WTC11 (cell line): ENCODE measurements around the gene PSORS1C1. TPM values are rescaled to one million over a fixed set of nuclear protein-coding genes. Genes with fewer than 3 reads are reported as not detected.

Experiments used
- ATAC-seq: fragments of 200-7000 bp; cut with Tn5 transposase; 2 replicates; pipeline ENCODE4 v1.10.0; 2021; ENCODE audit warnings: mild to moderate bottlenecking, moderate library complexity
- CTCF ChIA-PET: fragments of 300-600 bp; sonication (Branson Sonifier 250); formaldehyde crosslinking; loops from one replicate; lab custom pipeline; 2021; ENCODE audit warnings: antibody characterized with exemption; lab: Charles Lee
- POLR2A ChIA-PET: fragments of 350-600 bp; sonication (Branson Sonifier 250); formaldehyde crosslinking; loops from one replicate; lab custom pipeline; 2021; ENCODE audit warnings: antibody characterized with exemption; lab: Charles Lee
- DNase-seq: peaks from one replicate; pipeline ENCODE4 v3.0.0; 2021; ENCODE audit warnings: low spot score
- H3K27ac Mint-ChIP-seq: 2 replicates; pipeline ENCODE4 v1.8.0; 2021; ENCODE audit warnings: mixed read lengths
- H3K27me3 Mint-ChIP-seq: 2 replicates; pipeline ENCODE4 v1.8.0; 2021; ENCODE audit warnings: low read depth, mild to moderate bottlenecking, moderate library complexity, mixed read lengths
- H3K36me3 Mint-ChIP-seq: 2 replicates; pipeline ENCODE4 v1.8.0; 2021; ENCODE audit warnings: mixed read lengths
- H3K4me1 Mint-ChIP-seq: 2 replicates; pipeline ENCODE4 v1.8.0; 2022; ENCODE audit warnings: mixed read lengths
- H3K4me3 Mint-ChIP-seq: 2 replicates; pipeline ENCODE4 v1.8.0; 2021; ENCODE audit warnings: mild to moderate bottlenecking, moderate library complexity, mixed read lengths
- H3K9me3 Mint-ChIP-seq: 2 replicates; pipeline ENCODE4 v1.8.0; 2021; ENCODE audit warnings: mixed read lengths
- ATF1 ChIP-seq: sonication (generic); formaldehyde crosslinking; IDR thresholded peaks from 2 replicates; pipeline ENCODE4 v1.8.1; 2023; ENCODE audit warnings: mild to moderate bottlenecking, moderate library complexity, missing genetic modification reagents
- CTCF ChIP-seq: fragments of 200-600 bp; IDR thresholded peaks from 2 replicates; pipeline ENCODE4 v1.8.0; 2022; ENCODE audit warnings: antibody characterized with exemption
- EMX1 ChIP-seq: fragments of 250-450 bp; sonication (Bioruptor Pico); IDR thresholded peaks from 2 replicates; pipeline ENCODE4 v1.8.0; 2021; ENCODE audit warnings: mild to moderate bottlenecking
- FOXP1 ChIP-seq: sonication (generic); formaldehyde crosslinking; IDR thresholded peaks from 2 replicates; pipeline ENCODE4 v1.8.0; 2022; ENCODE audit warnings: missing genetic modification reagents, mild to moderate bottlenecking, moderate library complexity, borderline replicate concordance
- GRHL2 ChIP-seq: fragments of 250-450 bp; sonication (Bioruptor Pico); IDR thresholded peaks from 2 replicates; pipeline ENCODE4 v1.8.0; 2022; ENCODE audit warnings: mild to moderate bottlenecking, moderate library complexity; ENCODE audit not compliant: insufficient replicate concordance, severe bottlenecking
- HMGA2 ChIP-seq: fragments of 250-450 bp; sonication (Bioruptor Pico); IDR thresholded peaks from 2 replicates; pipeline ENCODE4 v1.4.0; 2021; ENCODE audit warnings: mild to moderate bottlenecking, moderate library complexity
- HMGXB4 ChIP-seq: sonication (generic); formaldehyde crosslinking; IDR thresholded peaks from 2 replicates; pipeline ENCODE4 v1.8.1; 2023; ENCODE audit warnings: mild to moderate bottlenecking, moderate library complexity, missing genetic modification reagents
- IRF1 ChIP-seq: sonication (generic); formaldehyde crosslinking; IDR thresholded peaks from 2 replicates; pipeline ENCODE4 v1.8.0; 2023; ENCODE audit warnings: missing genetic modification reagents
- MAX ChIP-seq: sonication (generic); formaldehyde crosslinking; IDR thresholded peaks from 2 replicates; pipeline ENCODE4 v1.8.0; 2022; ENCODE audit warnings: mild to moderate bottlenecking, missing genetic modification reagents
- NR2C2 ChIP-seq: sonication (generic); formaldehyde crosslinking; IDR thresholded peaks from 2 replicates; pipeline ENCODE4 v1.8.0; 2022; ENCODE audit warnings: mild to moderate bottlenecking, missing genetic modification reagents
- PREB ChIP-seq: sonication (generic); formaldehyde crosslinking; IDR thresholded peaks from 2 replicates; pipeline ENCODE4 v1.8.1; 2022; ENCODE audit warnings: mild to moderate bottlenecking, missing genetic modification reagents, moderate library complexity, borderline replicate concordance
- SMAD4 ChIP-seq: sonication (generic); formaldehyde crosslinking; IDR thresholded peaks from 2 replicates; pipeline ENCODE4 v1.8.0; 2022; ENCODE audit warnings: mild to moderate bottlenecking, missing genetic modification reagents
- SOX15 ChIP-seq: fragments of 250-450 bp; sonication (Bioruptor Pico); IDR thresholded peaks from 2 replicates; pipeline ENCODE4 v1.9.0; 2021; ENCODE audit warnings: mild to moderate bottlenecking
- SP1 ChIP-seq: sonication (generic); formaldehyde crosslinking; conservative IDR thresholded peaks from 2 replicates; pipeline ENCODE4 v1.8.1; 2022; ENCODE audit warnings: missing genetic modification reagents
- TP53 ChIP-seq: sonication (generic); formaldehyde crosslinking; IDR thresholded peaks from 2 replicates; pipeline ENCODE4 v1.8.1; 2023; ENCODE audit warnings: mild to moderate bottlenecking, missing genetic modification reagents
- USF2 ChIP-seq: sonication (generic); formaldehyde crosslinking; IDR thresholded peaks from 2 replicates; pipeline ENCODE4 v1.8.1; 2023; ENCODE audit warnings: mild to moderate bottlenecking, missing genetic modification reagents, moderate library complexity
- ZNF121 ChIP-seq: sonication (generic); formaldehyde crosslinking; IDR thresholded peaks from 2 replicates; pipeline ENCODE4 v1.8.0; 2023; ENCODE audit warnings: missing genetic modification reagents
- ZNF219 ChIP-seq: sonication (generic); formaldehyde crosslinking; IDR thresholded peaks from 2 replicates; pipeline ENCODE4 v1.8.0; 2023; ENCODE audit warnings: missing genetic modification reagents, mild to moderate bottlenecking, borderline replicate concordance
- ZNF281 ChIP-seq: sonication (generic); formaldehyde crosslinking; IDR thresholded peaks from 2 replicates; pipeline ENCODE4 v1.8.0; 2023; ENCODE audit warnings: mild to moderate bottlenecking, missing genetic modification reagents
- total RNA-seq: library from RNA; stranded (reverse); gene quantifications from 3 replicates; pipeline ENCODE4 v1.2.3, GENCODE V29; 2021

PSORS1C1 gene
- total RNA-seq, 1 experiment from 2014 or later: 0.66 TPM

GRCh38 chr6:31121131-31121790 is 6.7 kb downstream of the PSORS1C1 start:
- Mint-ChIP-seq H3K9me3 (no peaks in the 10 kb centered on the region), H3K27me3 (peaks cover 2% of the 10 kb centered on the region; the same call in 1 of the 2 replicates), H3K4me1 (peaks cover 11% of the 10 kb centered on the region), H3K36me3 (no peaks in the 10 kb centered on the region), H3K27ac (no peak overlapping the region), H3K4me3 (no peak overlapping the region)
- TF ChIP-seq TP53 (CRISPR knock-in tag): no peak
- no peak for TF ChIP-seq SMAD4 (CRISPR knock-in tag)
- TF ChIP-seq ZNF219 (CRISPR knock-in tag): no peak
- no peak for TF ChIP-seq IRF1 (CRISPR knock-in tag)
- TF ChIP-seq HMGXB4 (CRISPR knock-in tag): no peak
- TF ChIP-seq ZNF121: no peak
- TF ChIP-seq ZNF281: no peak
- no peak for TF ChIP-seq GRHL2
- no peak for TF ChIP-seq SOX15 (CRISPR knock-in tag)
- no peak for TF ChIP-seq CTCF
- no peak for TF ChIP-seq FOXP1 (CRISPR knock-in tag)
- no peak for TF ChIP-seq MAX (CRISPR knock-in tag)
- no peak for TF ChIP-seq SP1 (CRISPR knock-in tag)
- TF ChIP-seq EMX1 (CRISPR knock-in tag): no peak
- no peak for TF ChIP-seq ATF1 (CRISPR knock-in tag)
- DNase-seq (no peak), ATAC-seq (no peak)
- POLR2A ChIA-PET: interaction anchor here (0.5 kb wide), 1 partner anchor 28 kb away, joined by 5 read pairs; no protein-coding TSS in a partner anchor
- CTCF ChIA-PET: interaction anchor here (1.0 to 1.9 kb wide), 4 partner anchors 12 to 34 kb away, joined by 3 to 5 read pairs (median 4); no protein-coding TSS in a partner anchor

- no peak overlapping the region for H3K4me3 Mint-ChIP-seq
- ATAC-seq (no peak), DNase-seq (no peak)
- peaks cover 7% of the 10 kb centered on the region; the same call in 1 of the 2 replicates for H3K27me3 Mint-ChIP-seq
- ChIA-PET POLR2A (interaction anchor here (0.5 kb wide), 1 partner anchor 442 kb away, joined by 4 read pairs; no protein-coding TSS in a partner anchor), CTCF (interaction anchor here (0.6 to 5.6 kb wide), 7 partner anchors 12 to 244 kb away, joined by 3 to 24 read pairs (median 5); no protein-coding TSS in a partner anchor)
- peaks cover 4% of the 10 kb centered on the region; the same call in 1 of the 2 replicates for H3K9me3 Mint-ChIP-seq
- H3K36me3 Mint-ChIP-seq: no peaks in the 10 kb centered on the region
- no peak overlapping the region for H3K27ac Mint-ChIP-seq
- peaks cover 23% of the 10 kb centered on the region for H3K4me1 Mint-ChIP-seq
- TF ChIP-seq USF2 (CRISPR knock-in tag) (no peak), NR2C2 (CRISPR knock-in tag) (no peak), HMGA2 (CRISPR knock-in tag) (no peak), TP53 (CRISPR knock-in tag) (no peak), PREB (CRISPR knock-in tag) (no peak)
These were observed 8.4 kb downstream of the PSORS1C1 start for GRCh38 chr6:31122791-31123706.
